Fibroblast of pulmonary artery (primary cell): ENCODE results near the gene VDAC1.

Experiments
- DNase-seq: peaks from one replicate; pipeline ENCODE4 v3.0.0-alpha.2; 2010; ENCODE audit warnings: low read depth
- H3K4me3 ChIP-seq: replicated peaks from 2 replicates; pipeline ENCODE4 v1.5.1; 2011; ENCODE audit warnings: low read depth, mild to moderate bottlenecking, control low read depth, low read length, moderate library complexity
- CTCF ChIP-seq: IDR thresholded peaks from 2 replicates; pipeline ENCODE4 v1.5.1; 2011; ENCODE audit warnings: mild to moderate bottlenecking, control low read depth, low read length, inconsistent platforms; ENCODE audit errors: missing control alignments

The VDAC1 gene

GRCh38 chr5:134024811-134025210, 20.0 kb upstream of the VDAC1 start:
- no peak for TF ChIP-seq CTCF
- no peak for DNase-seq
- no peak overlapping the region for H3K4me3 ChIP-seq

- H3K4me3 ChIP-seq = no peak overlapping the region
- no peak for DNase-seq
- TF ChIP-seq CTCF = no peak
Measured at GRCh38 chr5:134022333-134022732, 17.6 kb upstream of the VDAC1 start.

- DNase-seq = no peak
- no peak overlapping the region for H3K4me3 ChIP-seq
- no peak for TF ChIP-seq CTCF
Measured at GRCh38 chr5:134020188-134020587, 15.4 kb upstream of the VDAC1 start.

GRCh38 chr5:134019636-134020035, 14.9 kb upstream of the VDAC1 start:
- TF ChIP-seq CTCF = no peak
- DNase-seq = no peak
- no peak overlapping the region for H3K4me3 ChIP-seq

GRCh38 chr5:134018986-134019316, 14.2 kb upstream of the VDAC1 start:
- no peak for TF ChIP-seq CTCF
- no peak overlapping the region for H3K4me3 ChIP-seq
- DNase-seq = no peak

- no peak overlapping the region for H3K4me3 ChIP-seq
- DNase-seq = no peak
- no peak for TF ChIP-seq CTCF
Measured at GRCh38 chr5:134018154-134018985, 13.6 kb upstream of the VDAC1 start.

GRCh38 chr5:134008266-134008749, 3.5 kb upstream of the VDAC1 start:
- TF ChIP-seq CTCF = no peak
- H3K4me3 ChIP-seq = no peak overlapping the region
- no peak for DNase-seq
